IMR-90 (cell line): ENCODE results near the gene PNMA8A. TPM values are rescaled to one million over a fixed set of nuclear protein-coding genes. Genes with fewer than 3 reads are reported as not detected.

ENCODE experiments used
- ATAC-seq: fragments of 200-7000 bp; cut with Tn5 transposase; 2 replicates; pipeline ENCODE4 v1.9.1; 2020; ENCODE audit warnings: low read depth, mild to moderate bottlenecking, moderate library complexity
- BruUV-seq: library from RNA; stranded (reverse); fragments of 400-500 nt; replicated peaks from 2 replicates; lab custom pipeline; 2021; lab: Mats Ljungman, UMichigan
- CTCF ChIA-PET: fragments of 300-600 bp; formaldehyde crosslinking; extraction: SDS; loops from one replicate; lab custom pipeline; 2021; ENCODE audit warnings: antibody characterized with exemption; lab: Yijun Ruan, JAX
- POLR2A ChIA-PET: fragments of 300-600 bp; sonication (Branson Sonifier 250); formaldehyde crosslinking; loops from one replicate; lab custom pipeline; 2022; ENCODE audit warnings: antibody characterized with exemption; ENCODE audit not compliant: unreplicated experiment; lab: Charles Lee
- DNase-seq: peaks from one replicate; pipeline ENCODE4 v3.0.0; 2013
- H2AFZ ChIP-seq: replicated peaks from 2 replicates; pipeline ENCODE3; 2013; ENCODE audit warnings: low read length, mild to moderate bottlenecking; ENCODE audit not compliant: poor library complexity
- H2AK5ac ChIP-seq: 2 replicates; pipeline ENCODE4 v1.6.1; 2013; ENCODE audit warnings: low read depth, low read length, inconsistent platforms
- H2AK9ac ChIP-seq: replicated peaks from 2 replicates; pipeline ENCODE3; 2013; ENCODE audit warnings: mild to moderate bottlenecking, low read depth, low read length, moderate library complexity; ENCODE audit not compliant: poor library complexity
- H2BK120ac ChIP-seq: 2 replicates; pipeline ENCODE4 v1.6.1; 2013; ENCODE audit warnings: low read depth, low read length, inconsistent platforms
- H2BK15ac ChIP-seq: 3 replicates; pipeline ENCODE4 v1.6.1; 2013; ENCODE audit warnings: low read depth, low read length, inconsistent platforms
- H2BK20ac ChIP-seq: 2 replicates; pipeline ENCODE4 v1.6.1; 2013; ENCODE audit warnings: low read depth, mild to moderate bottlenecking, inconsistent platforms, low read length, moderate library complexity
- H2BK5ac ChIP-seq: 2 replicates; pipeline ENCODE4 v1.6.1; 2013; ENCODE audit warnings: mild to moderate bottlenecking, low read depth, low read length, inconsistent platforms; ENCODE audit not compliant: poor library complexity, severe bottlenecking
- H3K14ac ChIP-seq: replicated peaks from 2 replicates; pipeline ENCODE4 v1.6.1; 2013; ENCODE audit warnings: low read depth, low read length, inconsistent platforms
- H3K18ac ChIP-seq: 2 replicates; pipeline ENCODE4 v1.6.1; 2013; ENCODE audit warnings: low read depth, low read length, control low read depth
- H3K23ac ChIP-seq: 2 replicates; pipeline ENCODE4 v1.6.1; 2013; ENCODE audit warnings: low read depth, low read length, inconsistent platforms
- H3K27ac ChIP-seq: 2 replicates; pipeline ENCODE4 v1.5.1; 2013; ENCODE audit warnings: mild to moderate bottlenecking, control low read depth, low read length; ENCODE audit not compliant: insufficient read depth
- H3K27me3 ChIP-seq: 2 replicates; pipeline ENCODE4 v1.6.1; 2013; ENCODE audit warnings: low read length; ENCODE audit not compliant: control insufficient read depth, insufficient read depth
- H3K36me3 ChIP-seq: 2 replicates; pipeline ENCODE4 v1.6.1; 2013; ENCODE audit warnings: low read length, mixed read lengths; ENCODE audit not compliant: control insufficient read depth, insufficient read depth
- H3K4ac ChIP-seq: 2 replicates; pipeline ENCODE4 v1.6.1; 2013; ENCODE audit warnings: low read depth, low read length, inconsistent platforms
- H3K4me1 ChIP-seq: 2 replicates; pipeline ENCODE4 v1.6.1; 2013; ENCODE audit warnings: low read length, mixed read lengths; ENCODE audit not compliant: control insufficient read depth, insufficient read depth
- H3K4me2 ChIP-seq: 2 replicates; pipeline ENCODE4 v1.6.1; 2013; ENCODE audit warnings: low read depth, mild to moderate bottlenecking, control low read depth, low read length, moderate library complexity
- H3K4me3 ChIP-seq: 2 replicates; pipeline ENCODE4 v1.5.1; 2013; ENCODE audit warnings: low read depth, mild to moderate bottlenecking, control low read depth, low read length, moderate library complexity; ENCODE audit not compliant: insufficient read depth
- H3K56ac ChIP-seq: 2 replicates; pipeline ENCODE4 v1.6.1; 2013; ENCODE audit warnings: low read length, inconsistent platforms; ENCODE audit not compliant: insufficient read depth; ENCODE audit errors: extremely low read depth
- H3K79me1 ChIP-seq, 2 experiments: 2 replicates each; pipeline ENCODE4 v1.6.1; 2013; ENCODE audit warnings: low read length in 2 of 2, inconsistent platforms in 1 of 2, low read depth in 1 of 2
- H3K9ac ChIP-seq: 2 replicates; pipeline ENCODE4 v1.6.1; 2013; ENCODE audit warnings: low read depth, low read length, control low read depth
- H3K9me1 ChIP-seq: 2 replicates; pipeline ENCODE4 v1.6.1; 2013; ENCODE audit warnings: low read length, inconsistent platforms; ENCODE audit not compliant: insufficient read depth
- H3K9me3 ChIP-seq: 2 replicates; pipeline ENCODE4 v1.6.1; 2013; ENCODE audit warnings: low read length; ENCODE audit not compliant: control insufficient read depth, insufficient read depth
- H4K20me1 ChIP-seq: 2 replicates; pipeline ENCODE4 v1.6.1; 2013; ENCODE audit warnings: low read length, inconsistent platforms; ENCODE audit not compliant: insufficient read depth
- H4K5ac ChIP-seq: 2 replicates; pipeline ENCODE4 v1.6.1; 2013; ENCODE audit warnings: mild to moderate bottlenecking, low read depth, low read length, control low read depth
- H4K8ac ChIP-seq, 2 experiments: 2 replicates each; pipeline ENCODE4 v1.6.1; 2013; ENCODE audit warnings: low read depth in 2 of 2, low read length in 2 of 2, control low read depth in 1 of 2, inconsistent platforms in 1 of 2
- H4K91ac ChIP-seq: 2 replicates; pipeline ENCODE4 v1.6.1; 2013; ENCODE audit warnings: low read depth, low read length, inconsistent platforms; ENCODE audit not compliant: insufficient read depth
- BHLHE40 ChIP-seq: fragments of 150-350 bp; IDR thresholded peaks from 2 replicates; pipeline ENCODE4 v1.6.1; 2016; ENCODE audit warnings: mild to moderate bottlenecking, low read depth, low read length
- CHD1 ChIP-seq: IDR thresholded peaks from 2 replicates; pipeline ENCODE4 v1.6.1; 2012; ENCODE audit warnings: low read depth, low read length, improper control_type of control experiment
- CTCF ChIP-seq: conservative IDR thresholded peaks from 2 replicates; pipeline ENCODE4 v1.5.1; 2012; ENCODE audit warnings: mild to moderate bottlenecking, low read depth, low read length, improper control_type of control experiment
- ELK1 ChIP-seq: fragments of 150-350 bp; IDR thresholded peaks from 2 replicates; pipeline ENCODE4 v1.6.1; 2016; ENCODE audit warnings: low read depth, mild to moderate bottlenecking, low read length, moderate library complexity, borderline replicate concordance
- MAFK ChIP-seq: IDR thresholded peaks from 2 replicates; pipeline ENCODE4 v1.6.1; 2012; ENCODE audit warnings: low read depth, low read length, improper control_type of control experiment
- MXI1 ChIP-seq: IDR thresholded peaks from 2 replicates; pipeline ENCODE4 v1.6.1; 2012; ENCODE audit warnings: low read depth, mild to moderate bottlenecking, low read length, moderate library complexity, borderline replicate concordance
- NFE2L2 ChIP-seq: fragments of 150-350 bp; IDR thresholded peaks from 2 replicates; pipeline ENCODE4 v1.6.1; 2016; ENCODE audit warnings: low read depth, mild to moderate bottlenecking, low read length
- POLR2A ChIP-seq: IDR thresholded peaks from 2 replicates; pipeline ENCODE4 v1.6.1; 2012; ENCODE audit warnings: mild to moderate bottlenecking, low read depth, low read length
- RAD21 ChIP-seq: IDR thresholded peaks from 2 replicates; pipeline ENCODE4 v1.6.1; 2012; ENCODE audit warnings: low read length, improper control_type of control experiment
- RCOR1 ChIP-seq: IDR thresholded peaks from 2 replicates; pipeline ENCODE4 v1.6.1; 2012; ENCODE audit warnings: mild to moderate bottlenecking, low read length, improper control_type of control experiment; ENCODE audit not compliant: insufficient replicate concordance
- RFX5 ChIP-seq: IDR thresholded peaks from 2 replicates; pipeline ENCODE4 v1.8.0; 2012; ENCODE audit warnings: low read depth, mild to moderate bottlenecking, low read length, moderate library complexity
- SMC3 ChIP-seq: fragments of 150-350 bp; IDR thresholded peaks from 2 replicates; pipeline ENCODE4 v1.6.1; 2016; ENCODE audit warnings: low read depth, mild to moderate bottlenecking, antibody characterized with exemption, low read length, moderate library complexity
- USF2 ChIP-seq: fragments of 150-350 bp; IDR thresholded peaks from 2 replicates; pipeline ENCODE4 v1.6.1; 2017; ENCODE audit warnings: mild to moderate bottlenecking, antibody characterized with exemption, low read length, low read depth
- WGBS, 2 experiments: methylation state at CpG; one replicate each; pipeline versions ENCODE4 v1.1.5 to v1.1.7; 2013; ENCODE audit warnings: missing lambda C conversion rate in 2 of 2; ENCODE audit not compliant: insufficient read length in 1 of 2; ENCODE audit errors: extremely low coverage in 2 of 2; 5-methylcytosine and 5-hydroxymethylcytosine counted together
- dilution Hi-C: fragments of 300-500 bp; cut with HindIII; formaldehyde crosslinking; loops from one replicate; pipeline ENCODE4 v1.14.3; 2018; ENCODE audit warnings: low sequenced_read_pairs; ENCODE audit not compliant: unreplicated experiment
- in situ Hi-C: fragments of 300-500 bp; cut with MboI; formaldehyde crosslinking; loops from 3 replicates; pipeline ENCODE4 v1.14.3; 2019; ENCODE audit warnings: low sequenced_read_pairs, inconsistent platforms, mixed read lengths
- intact Hi-C: fragments of 100-400 bp; cut with micrococcal nuclease; formaldehyde crosslinking; loops from 2 replicates; pipeline ENCODE4 v1.10.0; 2022
- polyA plus RNA-seq, 3 experiments: library from polyadenylated mRNA; depleted of rRNA; stranded (reverse); fragments of >200 nt; gene quantifications; 2 replicates each; pipeline ENCODE4 v1.2.3, GENCODE V29; 2012; ENCODE audit warnings: low replicate concordance in 1 of 3
- total RNA-seq: library from RNA; depleted of rRNA; stranded (reverse); fragments of >200 nt; gene quantifications from 2 replicates; pipeline ENCODE4 v1.2.3, GENCODE V29; 2012

Gene PNMA8A
- total and polyA plus RNA-seq, 2 of the 4 experiments (the other 2 are of a cell fraction), result 0.77 to 0.90 TPM

- no peak overlapping the region for H3K4ac ChIP-seq
- no peak overlapping the region for H3K18ac ChIP-seq
- peaks cover 13% of the 10 kb centered on the region for H3K9me1 ChIP-seq
- H2BK20ac ChIP-seq, result no peak overlapping the region
- H2BK120ac ChIP-seq, result no peak overlapping the region
- H3K23ac ChIP-seq, result no peak overlapping the region
- H4K91ac ChIP-seq, result no peak overlapping the region
- no peaks in the 10 kb centered on the region for H3K27me3 ChIP-seq
- no peak overlapping the region for H4K8ac ChIP-seq
- no CpG with 5 or more reads among the region's 4 CpGs for WGBS, 2 experiments
- DNase-seq (no peak), ATAC-seq (no peak)
- no peak overlapping the region for H2BK15ac ChIP-seq
- no peak overlapping the region for H3K56ac ChIP-seq
- peaks cover 5% of the 10 kb centered on the region; the same call in 1 of the 2 replicates for H3K4me1 ChIP-seq
- no peak overlapping the region for H4K5ac ChIP-seq
- no peak overlapping the region for H3K4me2 ChIP-seq
- no peak for TF ChIP-seq NFE2L2
- no peak for TF ChIP-seq ELK1
- TF ChIP-seq RCOR1, result no peak
- no peak for TF ChIP-seq MXI1
- no peak for TF ChIP-seq RFX5
- no peak for TF ChIP-seq CTCF
- no peak for TF ChIP-seq POLR2A
- no peak for TF ChIP-seq USF2
- TF ChIP-seq MAFK, result no peak
- no peak for TF ChIP-seq RAD21
- no peak for TF ChIP-seq SMC3
- TF ChIP-seq BHLHE40, result no peak
- TF ChIP-seq CHD1, result no peak
- H4K20me1 ChIP-seq, result no peaks in the 10 kb centered on the region
- no peak overlapping the region for H3K27ac ChIP-seq
- H3K79me1 ChIP-seq, result no peaks in the 10 kb centered on the region
- H2AK9ac ChIP-seq, result no peak overlapping the region
- no peak overlapping the region for H3K4me3 ChIP-seq
- dilution Hi-C loops (no loop called here), intact Hi-C loops (no loop called here), in situ Hi-C loops (no loop called here)
- POLR2A ChIA-PET, result no interaction called here
- H3K9me3 ChIP-seq, result no peaks in the 10 kb centered on the region
- no peak overlapping the region for H3K9ac ChIP-seq
- H2AK5ac ChIP-seq, result 0 out of 2 replicates have a peak overlapping the region, but pooled peaks have one; percentile 9
- BruUV-seq, result no TSS peak
- H2AFZ ChIP-seq, result no peak overlapping the region
- no peak overlapping the region for H3K14ac ChIP-seq
- CTCF ChIA-PET, result no interaction called here
- H3K36me3 ChIP-seq, result no peaks in the 10 kb centered on the region
- no peak overlapping the region for H2BK5ac ChIP-seq
These were observed 1.2 kb upstream of the PNMA8A start for GRCh38 chr19:46472592-46472991.
